CD4-positive, alpha-beta T cell treated with Interleukin-2 at 100 ng/mL for 4 hours (primary cell): ENCODE data around the gene LYST.

ENCODE experiments used
- DNase-seq: peaks from one replicate; pipeline ENCODE4 v3.0.0-alpha.2; 2020; ENCODE audit warnings: low spot score

Gene LYST

DNA sequence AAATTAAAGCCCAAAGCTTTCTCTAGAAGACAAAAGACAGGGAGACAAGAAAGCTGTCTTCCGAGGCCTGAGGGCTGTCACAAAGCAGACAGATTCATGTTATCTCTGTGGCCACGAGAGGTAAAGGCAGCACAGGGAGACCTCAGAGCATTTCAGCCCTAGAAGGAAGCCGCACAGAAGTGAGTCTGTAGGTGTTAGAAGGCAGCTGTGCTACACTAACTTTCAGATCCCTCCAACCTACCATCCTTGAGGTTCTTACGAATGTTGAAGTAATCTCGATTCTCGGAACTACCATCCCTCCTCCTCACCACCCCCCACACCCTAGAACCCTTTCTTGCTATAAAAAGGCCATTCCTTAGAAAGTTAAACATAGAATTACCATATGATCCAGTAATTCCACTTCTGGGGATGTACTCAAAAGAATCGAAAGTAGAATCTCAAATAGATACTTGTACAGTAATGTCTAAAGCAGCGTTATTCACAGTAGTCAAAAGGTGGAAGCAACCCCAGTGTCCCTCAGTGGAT lies 21.5 kb upstream of the LYST start:
- DNase-seq, result peak; percentile 83

DNA sequence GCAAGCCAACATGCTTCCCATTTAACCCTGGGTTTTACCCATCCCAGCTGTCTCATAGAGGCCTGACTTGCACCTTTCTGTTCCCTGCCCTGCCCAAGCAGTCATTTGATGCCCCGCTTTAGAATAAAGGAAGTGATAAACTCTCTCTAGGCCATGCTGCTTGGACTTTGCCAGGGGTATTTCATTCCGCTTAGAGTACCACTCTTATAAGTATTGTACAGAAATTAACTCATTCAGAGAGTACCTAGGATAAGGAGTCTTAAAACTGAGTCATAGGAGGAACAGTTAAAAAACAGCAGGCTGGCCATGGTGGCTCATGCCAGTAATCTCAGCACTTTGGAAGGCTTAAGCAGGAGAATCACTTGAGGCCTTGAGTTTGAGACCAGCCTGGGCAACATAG lies 21.0 kb upstream of the LYST start:
- no peak for DNase-seq

- DNase-seq, result no peak
Observed at GRCh38 chr1:235885655-235886262, 19.1 kb upstream of the LYST start.

DNA sequence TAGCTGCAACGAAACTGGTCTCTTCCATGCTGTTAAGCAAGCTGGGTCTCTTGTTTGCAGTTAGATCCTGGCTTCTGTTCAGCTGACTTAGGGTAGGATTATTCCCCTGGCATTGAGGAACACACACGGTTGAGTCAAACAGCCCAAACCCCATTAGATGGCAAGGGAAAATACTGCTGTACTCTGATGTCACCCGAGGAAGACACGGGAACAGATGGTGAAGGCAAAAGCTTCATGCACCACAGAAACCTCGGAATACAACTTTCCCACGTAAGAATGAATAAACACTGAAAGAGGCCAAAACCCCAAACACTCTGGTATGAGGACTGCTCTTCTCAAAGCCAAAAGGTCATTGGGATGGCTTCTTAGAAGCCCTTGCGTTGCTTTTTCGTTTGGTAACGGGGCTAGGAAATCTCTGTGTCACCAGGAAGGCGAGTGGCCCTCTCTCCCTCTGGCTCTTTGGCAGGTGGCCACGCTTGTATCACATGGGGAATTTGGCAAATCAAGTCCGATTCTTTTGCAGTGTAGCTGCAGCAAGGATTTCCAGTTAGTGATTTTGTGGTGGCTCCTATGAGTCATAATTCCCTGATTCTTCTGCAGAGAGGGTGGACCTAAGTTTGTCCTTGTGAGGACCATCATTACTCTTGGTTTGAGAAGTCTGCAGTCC lies 16.7 kb upstream of the LYST start:
- DNase-seq, result no peak

DNA sequence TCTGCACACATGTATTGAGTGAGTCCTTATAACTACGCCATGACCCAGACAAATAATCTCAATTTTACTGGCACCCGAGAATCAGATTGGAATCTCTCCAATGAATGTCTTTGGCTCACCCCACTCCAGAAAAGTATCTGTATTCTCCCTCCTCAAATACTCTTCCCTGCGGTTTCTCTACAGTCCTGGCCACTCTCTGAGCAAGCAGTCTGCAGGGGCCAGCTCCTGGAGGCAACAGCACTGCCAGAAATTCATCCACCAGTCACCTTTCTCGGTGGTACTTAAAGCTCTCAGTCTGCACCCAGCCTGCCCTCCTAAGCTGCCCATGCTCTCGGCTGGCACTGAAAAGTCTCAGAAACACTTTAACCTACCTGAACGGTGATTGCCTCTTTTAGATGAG lies 16.1 kb upstream of the LYST start:
- DNase-seq, result no peak

- DNase-seq, result no peak
Observed at GRCh38 chr1:235881930-235882700, 15.4 kb upstream of the LYST start.

GRCh38 chr1:235878082-235878811 lies 11.5 kb upstream of the LYST start:
- no peak for DNase-seq

DNA sequence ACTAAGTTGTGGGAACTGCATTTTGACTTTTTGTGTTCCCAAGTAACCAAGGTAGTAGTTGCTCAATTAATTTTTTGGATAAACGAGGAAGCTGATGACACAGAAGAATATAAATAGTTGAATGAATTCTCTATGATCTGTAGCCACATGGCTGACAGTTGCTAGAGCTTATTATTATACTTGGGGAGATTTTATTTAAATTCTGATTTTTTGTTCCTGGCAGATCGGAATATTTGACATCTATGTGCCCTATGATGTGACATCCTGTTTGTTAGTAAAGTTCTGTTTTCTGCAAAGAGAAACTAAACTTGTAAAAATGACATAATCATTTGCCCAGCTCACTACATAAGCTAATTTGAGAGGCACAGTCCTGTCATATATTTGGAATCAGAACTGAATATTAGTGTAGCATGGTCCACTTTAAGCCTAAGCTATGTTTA lies 9.7 kb upstream of the LYST start:
- peak; percentile 33 for DNase-seq

GRCh38 chr1:235875036-235875597 lies 8.4 kb upstream of the LYST start:
- DNase-seq, result no peak

- no peak for DNase-seq
Observed at GRCh38 chr1:235874261-235874660, 7.6 kb upstream of the LYST start.

GRCh38 chr1:235873571-235873970 lies 6.9 kb upstream of the LYST start:
- DNase-seq, result no peak

- DNase-seq, result peak; percentile 50
Observed at GRCh38 chr1:235873045-235873444, 6.3 kb upstream of the LYST start.

- DNase-seq, result no peak
Observed at GRCh38 chr1:235872270-235872669, 5.6 kb upstream of the LYST start.

GRCh38 chr1:235867903-235868469 lies 1.3 kb upstream of the LYST start:
- DNase-seq, result peak; percentile 54

- DNase-seq, result peak; percentile 97
Observed at GRCh38 chr1:235866913-235867845, 473 bp upstream of the LYST start.

- no peak for DNase-seq
Observed at GRCh38 chr1:235865565-235866204, 1.0 kb downstream of the LYST start.

GRCh38 chr1:235864931-235865525 lies 1.7 kb downstream of the LYST start:
- no peak for DNase-seq

- DNase-seq, result no peak
Observed at GRCh38 chr1:235864469-235864868, 2.2 kb downstream of the LYST start.

GRCh38 chr1:235863699-235864093 lies 3.0 kb downstream of the LYST start:
- no peak for DNase-seq

DNA sequence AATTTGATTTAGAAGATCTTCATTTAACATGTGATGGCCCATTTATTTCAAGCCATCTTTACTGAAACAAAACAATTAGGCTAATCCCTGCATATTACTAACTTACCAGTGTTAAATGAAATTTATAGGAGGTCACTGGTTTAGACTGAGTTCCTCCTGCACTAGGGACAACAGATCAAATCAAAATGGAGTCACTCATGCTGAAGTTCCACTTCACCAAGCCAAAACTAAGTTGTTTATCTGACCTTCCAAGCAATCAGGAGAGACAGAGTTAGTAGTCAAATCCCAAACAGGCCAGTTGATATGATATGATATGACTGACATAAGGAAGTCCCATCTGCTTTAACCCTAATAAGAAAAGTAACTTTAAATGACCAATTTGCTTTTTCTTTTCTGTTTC lies 4.8 kb downstream of the LYST start:
- no peak for DNase-seq
